Rectal smooth muscle tissue (tissue), 1 donor: Measurements from ENCODE around the gene ZBTB20.

Experiments
- H3K27ac ChIP-seq: one replicate; pipeline ENCODE4 v1.7.0; 2013; ENCODE audit warnings: low read depth, low read length, inconsistent platforms
- H3K27me3 ChIP-seq: one replicate; pipeline ENCODE4 v1.7.0; 2013; ENCODE audit warnings: low read length; ENCODE audit not compliant: control insufficient read depth, insufficient read depth
- H3K36me3 ChIP-seq: one replicate; pipeline ENCODE4 v1.7.0; 2013; ENCODE audit warnings: low read length; ENCODE audit not compliant: control insufficient read depth, insufficient read depth
- H3K4me1 ChIP-seq: one replicate; pipeline ENCODE4 v1.7.0; 2013; ENCODE audit warnings: low read length; ENCODE audit not compliant: control insufficient read depth, insufficient read depth
- H3K4me3 ChIP-seq: one replicate; pipeline ENCODE4 v1.7.0; 2013; ENCODE audit warnings: low read length
- H3K9ac ChIP-seq: one replicate; pipeline ENCODE4 v1.7.0; 2013; ENCODE audit warnings: low read length

Gene ZBTB20

GRCh38 chr3:114527036-114527644, 619.9 kb downstream of the ZBTB20 start:
- H3K27ac ChIP-seq, result no peak overlapping the region
- no peaks in the 10 kb centered on the region for H3K36me3 ChIP-seq
- H3K4me3 ChIP-seq, result no peak overlapping the region
- no peak overlapping the region for H3K9ac ChIP-seq
- no peaks in the 10 kb centered on the region for H3K27me3 ChIP-seq
- H3K4me1 ChIP-seq, result no peaks in the 10 kb centered on the region

- Histone ChIP-seq H3K4me1 (no peaks in the 10 kb centered on the region), H3K27ac (no peak overlapping the region), H3K36me3 (no peaks in the 10 kb centered on the region), H3K27me3 (no peaks in the 10 kb centered on the region), H3K4me3 (no peak overlapping the region), H3K9ac (no peak overlapping the region)
Observed at GRCh38 chr3:114525278-114525677, 621.8 kb downstream of the ZBTB20 start.

- Histone ChIP-seq H3K27ac (no peak overlapping the region), H3K4me3 (no peak overlapping the region), H3K4me1 (no peaks in the 10 kb centered on the region), H3K36me3 (no peaks in the 10 kb centered on the region), H3K27me3 (no peaks in the 10 kb centered on the region), H3K9ac (no peak overlapping the region)
Observed at GRCh38 chr3:114519415-114519814, 627.7 kb downstream of the ZBTB20 start.

- Histone ChIP-seq H3K27ac (no peak overlapping the region), H3K27me3 (no peaks in the 10 kb centered on the region), H3K4me3 (no peak overlapping the region), H3K36me3 (no peaks in the 10 kb centered on the region), H3K4me1 (no peaks in the 10 kb centered on the region), H3K9ac (no peak overlapping the region)
Observed at GRCh38 chr3:114518206-114518808, 628.8 kb downstream of the ZBTB20 start.

- H3K4me1 ChIP-seq, result no peaks in the 10 kb centered on the region
- no peak overlapping the region for H3K27ac ChIP-seq
- H3K27me3 ChIP-seq, result no peaks in the 10 kb centered on the region
- no peak overlapping the region for H3K4me3 ChIP-seq
- no peaks in the 10 kb centered on the region for H3K36me3 ChIP-seq
- H3K9ac ChIP-seq, result no peak overlapping the region
Observed at GRCh38 chr3:114510201-114510600, 636.9 kb downstream of the ZBTB20 start.

- Histone ChIP-seq H3K9ac (no peak overlapping the region), H3K4me3 (no peak overlapping the region), H3K36me3 (no peaks in the 10 kb centered on the region), H3K4me1 (no peaks in the 10 kb centered on the region), H3K27me3 (no peaks in the 10 kb centered on the region), H3K27ac (no peak overlapping the region)
Observed at GRCh38 chr3:114509756-114510155, 637.3 kb downstream of the ZBTB20 start.

GRCh38 chr3:114508976-114509375, 638.1 kb downstream of the ZBTB20 start:
- Histone ChIP-seq H3K4me1 (no peaks in the 10 kb centered on the region), H3K27ac (no peak overlapping the region), H3K4me3 (no peak overlapping the region), H3K36me3 (no peaks in the 10 kb centered on the region), H3K27me3 (no peaks in the 10 kb centered on the region), H3K9ac (no peak overlapping the region)

GRCh38 chr3:114508208-114508607, 638.9 kb downstream of the ZBTB20 start:
- no peaks in the 10 kb centered on the region for H3K27me3 ChIP-seq
- no peaks in the 10 kb centered on the region for H3K36me3 ChIP-seq
- H3K4me1 ChIP-seq, result no peaks in the 10 kb centered on the region
- H3K9ac ChIP-seq, result no peak overlapping the region
- H3K4me3 ChIP-seq, result no peak overlapping the region
- no peak overlapping the region for H3K27ac ChIP-seq

GRCh38 chr3:114506591-114507300, 640.3 kb downstream of the ZBTB20 start:
- Histone ChIP-seq H3K4me1 (no peaks in the 10 kb centered on the region), H3K36me3 (no peaks in the 10 kb centered on the region), H3K27ac (no peak overlapping the region), H3K27me3 (no peaks in the 10 kb centered on the region), H3K4me3 (no peak overlapping the region), H3K9ac (no peak overlapping the region)

GRCh38 chr3:114504941-114505628, 642.0 kb downstream of the ZBTB20 start:
- H3K4me3 ChIP-seq, result no peak overlapping the region
- no peaks in the 10 kb centered on the region for H3K4me1 ChIP-seq

GRCh38 chr3:114502204-114502603, 644.9 kb downstream of the ZBTB20 start:
- H3K36me3 ChIP-seq, result no peaks in the 10 kb centered on the region
- no peak overlapping the region for H3K4me3 ChIP-seq
- no peaks in the 10 kb centered on the region for H3K4me1 ChIP-seq
- H3K27me3 ChIP-seq, result no peaks in the 10 kb centered on the region
- H3K27ac ChIP-seq, result no peak overlapping the region
- H3K9ac ChIP-seq, result no peak overlapping the region

More at GRCh38 chr3:114504941-114505628, 642.0 kb downstream of the ZBTB20 start:
- H3K27me3 ChIP-seq, result no peaks in the 10 kb centered on the region
- no peaks in the 10 kb centered on the region for H3K36me3 ChIP-seq
- H3K27ac ChIP-seq, result no peak overlapping the region
- H3K9ac ChIP-seq, result no peak overlapping the region

GRCh38 chr3:114499976-114500375, 647.1 kb downstream of the ZBTB20 start:
- Histone ChIP-seq H3K27ac (no peak overlapping the region), H3K9ac (no peak overlapping the region), H3K4me1 (peaks cover 2% of the 10 kb centered on the region), H3K27me3 (no peaks in the 10 kb centered on the region), H3K4me3 (no peak overlapping the region), H3K36me3 (no peaks in the 10 kb centered on the region)
